T-helper 1 cell (primary cell): ENCODE data around the gene COQ4.
A peak's percentile ranks its signal among the peaks of the same experiment; 100 is the strongest.
"Not testable (repeated sequence)": the region's sequence is repeated elsewhere in the genome, so short reads cannot be mapped to it uniquely, and the experiment has no call there.

ENCODE experiments used
- DNase-seq, 5 donors: peaks; one replicate each; pipeline ENCODE4 v3.0.0-alpha.2; 2012 to 2020
- total RNA-seq, 4 donors: gene quantifications; one replicate each; lab custom pipeline; 2026; lab: John Stamatoyannopoulos, UW

The COQ4 gene
- total RNA-seq: 19.6 to 38.9 (median 29.1) reads per million in 4 donors

GRCh38 chr9:128322404-128323211, at the start of gene COQ4, which contains the start of gene TRUB2:
COQ4 (plus strand) TSS chr9:128322839; CDS start chr9:128322859, 20 bp downstream.
TRUB2 (minus strand) TSS chr9:128322447; CDS start chr9:128322408, 39 bp downstream.
- DNase-seq: peak; percentile 84 to 95 (median 89)

GRCh38 chr9:128274245-128274644, 48.4 kb upstream of the COQ4 start:
- no peak for DNase-seq

GRCh38 chr9:128275198-128276007, 47.2 kb upstream of the COQ4 start, which contains the start of gene GOLGA2:
GOLGA2 (minus strand) TSS chr9:128276007; CDS start chr9:128275976, 31 bp downstream.
- no peak for DNase-seq

GRCh38 chr9:128276008-128276573, 46.5 kb upstream of the COQ4 start, which contains the start of gene SWI5:
SWI5 (plus strand) TSS chr9:128276276.
- peak; percentile 99 to 100 (median 99) for DNase-seq

GRCh38 chr9:128276574-128277270, 45.9 kb upstream of the COQ4 start:
- DNase-seq: no peak

GRCh38 chr9:128279088-128280073, 43.3 kb upstream of the COQ4 start:
- not testable (repeated sequence) for DNase-seq

GRCh38 chr9:128280084-128280622, 42.5 kb upstream of the COQ4 start:
- DNase-seq: no peak

- DNase-seq: no peak
Observed at GRCh38 chr9:128282500-128282899, 40.1 kb upstream of the COQ4 start.

GRCh38 chr9:128285033-128285784, 37.4 kb upstream of the COQ4 start:
- no peak for DNase-seq

- DNase-seq: no peak
Observed at GRCh38 chr9:128286440-128286839, 36.2 kb upstream of the COQ4 start.

- no peak for DNase-seq
Observed at GRCh38 chr9:128288273-128289004, 34.2 kb upstream of the COQ4 start.

- DNase-seq: no peak
Observed at GRCh38 chr9:128292009-128292408, 30.6 kb upstream of the COQ4 start.

- no peak for DNase-seq
Observed at GRCh38 chr9:128293091-128293490, 29.5 kb upstream of the COQ4 start.

GRCh38 chr9:128294142-128294541, 28.5 kb upstream of the COQ4 start:
- no peak for DNase-seq

GRCh38 chr9:128296340-128297220, 26.1 kb upstream of the COQ4 start:
- DNase-seq: no peak

- DNase-seq: no peak
Observed at GRCh38 chr9:128297221-128297773, 25.3 kb upstream of the COQ4 start.

GRCh38 chr9:128298535-128299482, 23.8 kb upstream of the COQ4 start:
- no peak for DNase-seq
